CD4-positive, alpha-beta T cell treated with Interleukin-2 at 100 ng/mL for 4 hours (primary cell): ENCODE measurements around the gene RNASE1.

Experiments
- DNase-seq: peaks from one replicate; pipeline ENCODE4 v3.0.0-alpha.2; 2020; ENCODE audit warnings: low spot score

Gene RNASE1

DNA sequence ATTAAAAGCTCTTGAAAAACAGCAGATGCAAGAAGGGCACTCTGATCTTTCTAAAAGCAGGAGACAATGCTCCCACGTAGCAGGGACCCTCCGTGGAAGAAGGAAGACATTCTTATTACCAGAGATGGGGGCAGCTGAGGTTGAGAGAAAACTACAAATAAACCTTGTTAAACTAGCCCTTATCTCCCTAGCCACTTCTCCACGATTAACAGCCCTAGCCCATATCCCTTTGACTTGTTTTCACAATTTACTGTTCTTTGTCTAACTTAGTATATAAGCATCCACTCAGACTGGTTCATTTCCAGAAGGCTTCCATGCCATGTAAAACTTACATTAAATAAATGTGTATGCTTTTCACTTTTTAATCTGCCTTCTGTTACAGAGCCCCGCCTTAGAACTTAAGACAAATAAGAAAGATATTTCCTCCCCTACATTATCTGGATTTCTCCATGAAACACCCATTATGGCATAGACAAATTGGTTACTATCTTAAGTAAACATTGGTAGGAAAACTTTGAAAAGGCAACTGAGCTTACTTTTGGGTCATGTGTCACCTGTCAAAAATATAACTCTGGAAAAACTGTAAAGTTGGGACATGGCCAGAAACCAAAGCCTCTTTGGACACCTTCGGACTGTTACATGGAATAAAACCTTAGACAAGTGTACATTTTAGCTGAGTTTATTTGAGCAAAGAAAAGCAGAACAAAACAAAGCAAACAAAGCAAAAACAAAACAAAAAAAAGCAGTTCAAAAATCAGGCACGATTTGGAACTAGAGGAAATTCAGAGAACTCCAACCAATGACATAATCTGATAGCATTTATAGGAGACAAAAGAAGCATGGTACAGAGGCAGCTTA, 4.9 kb upstream of the RNASE1 start:
- DNase-seq: no peak

- no peak for DNase-seq
Measured at GRCh38 chr14:20805485-20805884, 2.8 kb upstream of the RNASE1 start.

DNA sequence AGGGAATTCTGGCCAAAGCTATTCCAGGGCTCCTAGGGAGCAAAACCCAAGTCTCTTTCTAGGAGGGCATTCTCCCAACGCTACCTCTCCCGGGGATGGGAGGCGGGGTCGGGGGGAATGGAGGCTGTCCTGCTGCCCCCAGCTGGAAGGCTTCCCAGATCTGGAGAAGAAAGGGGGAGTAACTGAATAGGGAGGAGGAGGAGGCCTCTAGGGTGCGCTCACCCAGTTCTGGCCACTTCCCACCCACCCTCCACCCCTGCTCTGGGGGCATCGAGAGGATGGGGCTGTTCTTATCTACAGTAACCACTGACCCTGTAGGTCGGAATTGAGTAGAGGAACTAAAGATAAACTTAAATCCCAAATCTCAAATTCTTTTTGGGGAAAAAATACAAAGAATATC, 579 bp upstream of the RNASE1 start:
- no peak for DNase-seq

GRCh38 chr14:20801726-20802125, 918 bp downstream of the RNASE1 start:
- no peak for DNase-seq

- no peak for DNase-seq
Measured at GRCh38 chr14:20799892-20800544, 2.6 kb downstream of the RNASE1 start.

DNA sequence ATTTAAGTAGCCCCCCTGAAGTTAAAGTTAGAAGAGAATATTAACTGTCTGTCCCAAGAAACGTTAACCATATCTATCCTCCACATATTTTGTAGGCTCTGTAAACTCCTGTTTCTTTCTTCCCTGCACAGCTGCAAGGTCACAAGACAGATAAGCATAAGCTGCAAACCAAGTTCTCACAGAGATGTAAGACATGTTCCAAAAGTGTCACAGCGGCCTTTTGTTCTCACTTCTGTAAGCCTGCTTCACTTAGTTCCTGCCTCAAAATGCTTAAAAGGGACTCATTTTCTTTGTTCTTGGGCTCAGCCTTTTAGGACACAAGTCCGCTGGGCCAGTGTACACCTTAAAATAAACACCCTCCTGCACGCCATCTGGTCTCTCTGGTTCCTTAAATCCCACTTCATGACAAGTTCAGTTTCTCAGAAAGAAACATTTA, 3.2 kb downstream of the RNASE1 start:
- DNase-seq: no peak

GRCh38 chr14:20798932-20799331, 3.7 kb downstream of the RNASE1 start:
- DNase-seq: no peak

DNA sequence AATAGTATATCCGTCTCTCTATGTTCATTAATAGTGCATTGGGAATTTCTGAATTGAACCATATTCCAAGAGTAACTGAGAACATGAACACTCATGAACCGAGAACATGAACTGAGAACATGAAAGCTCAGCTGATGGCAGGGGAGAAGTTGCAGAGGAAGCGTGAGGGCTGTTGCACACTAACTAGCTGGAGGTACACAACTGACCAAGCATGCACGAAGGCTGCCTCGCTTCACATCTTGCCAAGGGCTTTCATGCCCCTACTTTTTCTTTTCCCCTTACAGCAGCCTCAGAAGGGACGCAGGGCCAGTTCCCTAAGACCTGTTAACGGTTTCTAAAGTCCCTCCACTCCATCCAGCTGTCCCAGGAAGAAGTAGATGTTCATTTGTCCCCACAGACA, 4.3 kb downstream of the RNASE1 start:
- DNase-seq: no peak

DNA sequence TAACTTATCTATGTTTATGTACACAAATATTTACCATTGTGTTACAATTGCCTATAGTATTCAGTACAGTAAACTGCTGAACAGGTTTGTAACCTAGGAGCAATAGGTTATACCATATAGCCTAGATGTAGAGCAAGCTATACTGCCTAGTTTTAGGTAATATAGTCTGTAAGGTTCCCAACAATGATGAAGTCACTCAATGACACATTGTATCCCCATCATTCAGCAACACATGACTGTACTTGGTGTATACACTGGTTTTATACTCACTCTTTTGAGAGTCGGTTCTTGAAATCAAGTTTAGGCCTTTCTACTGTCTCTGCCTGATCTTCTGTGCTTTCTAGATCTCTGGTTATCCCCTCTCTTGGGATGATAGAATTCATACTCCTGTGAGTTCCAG, 5.5 kb downstream of the RNASE1 start:
- no peak for DNase-seq

DNA sequence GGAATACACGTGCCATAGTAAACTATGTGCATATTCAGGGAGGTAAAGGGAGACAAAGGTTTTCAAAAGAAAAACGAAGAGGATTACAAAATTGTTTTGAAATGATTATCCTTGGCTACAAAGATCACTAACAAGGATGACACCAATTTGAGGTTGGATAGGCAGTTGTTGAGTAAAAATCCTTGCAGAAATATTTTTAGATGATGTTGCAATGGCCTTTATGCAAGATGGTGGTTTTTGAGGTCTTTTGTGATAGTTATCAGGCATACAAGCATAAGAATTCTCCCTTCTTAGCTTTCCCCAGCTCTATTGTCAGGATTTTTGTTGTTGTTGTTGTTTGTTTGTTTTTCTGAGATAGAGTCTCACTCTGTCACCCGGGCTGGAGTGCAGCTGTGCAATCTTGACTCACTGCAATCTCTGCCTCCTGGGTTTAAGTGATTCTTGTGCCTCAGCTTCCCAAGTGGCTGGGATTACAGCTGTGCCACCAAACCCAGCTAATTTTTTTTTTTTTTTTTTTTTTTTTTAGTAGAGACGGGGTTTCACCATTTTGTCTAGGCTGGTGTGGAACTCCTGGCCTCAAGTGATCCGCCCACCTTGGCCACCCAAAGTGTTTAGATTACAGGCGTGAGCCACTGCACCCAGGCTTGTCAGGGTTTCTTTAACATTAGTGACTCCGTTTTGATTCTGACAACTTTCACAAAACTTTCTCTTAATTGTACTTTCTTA, 7.8 kb downstream of the RNASE1 start:
- no peak for DNase-seq

DNA sequence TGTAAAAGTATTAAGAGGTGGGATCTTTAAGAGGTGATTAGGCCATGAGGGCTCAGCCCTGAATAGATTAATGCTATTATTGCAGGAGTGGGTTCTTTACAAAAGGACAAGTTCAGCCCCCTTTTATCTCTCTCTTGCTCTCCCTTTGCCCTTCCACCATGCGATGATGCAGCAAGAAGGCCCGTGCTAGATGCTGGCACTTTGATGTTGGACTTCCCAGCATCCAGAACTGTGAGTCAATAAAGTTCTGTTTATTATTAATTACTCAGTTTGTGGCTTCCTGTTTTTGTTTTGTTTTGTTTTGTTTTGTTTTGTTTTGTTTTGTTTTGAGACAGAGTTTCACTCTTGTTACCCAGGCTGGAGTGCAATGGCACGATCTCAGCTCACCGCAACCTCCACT, 10.1 kb downstream of the RNASE1 start:
- DNase-seq: no peak

- no peak for DNase-seq
Measured at GRCh38 chr14:20791597-20791996, 11.0 kb downstream of the RNASE1 start.

GRCh38 chr14:20791187-20791586, 11.5 kb downstream of the RNASE1 start:
- DNase-seq: no peak

- DNase-seq: no peak
Measured at GRCh38 chr14:20790464-20791116, 12.1 kb downstream of the RNASE1 start.

GRCh38 chr14:20789230-20789813, 13.3 kb downstream of the RNASE1 start:
- DNase-seq: no peak

GRCh38 chr14:20787025-20787424, 15.6 kb downstream of the RNASE1 start:
- DNase-seq: no peak

DNA sequence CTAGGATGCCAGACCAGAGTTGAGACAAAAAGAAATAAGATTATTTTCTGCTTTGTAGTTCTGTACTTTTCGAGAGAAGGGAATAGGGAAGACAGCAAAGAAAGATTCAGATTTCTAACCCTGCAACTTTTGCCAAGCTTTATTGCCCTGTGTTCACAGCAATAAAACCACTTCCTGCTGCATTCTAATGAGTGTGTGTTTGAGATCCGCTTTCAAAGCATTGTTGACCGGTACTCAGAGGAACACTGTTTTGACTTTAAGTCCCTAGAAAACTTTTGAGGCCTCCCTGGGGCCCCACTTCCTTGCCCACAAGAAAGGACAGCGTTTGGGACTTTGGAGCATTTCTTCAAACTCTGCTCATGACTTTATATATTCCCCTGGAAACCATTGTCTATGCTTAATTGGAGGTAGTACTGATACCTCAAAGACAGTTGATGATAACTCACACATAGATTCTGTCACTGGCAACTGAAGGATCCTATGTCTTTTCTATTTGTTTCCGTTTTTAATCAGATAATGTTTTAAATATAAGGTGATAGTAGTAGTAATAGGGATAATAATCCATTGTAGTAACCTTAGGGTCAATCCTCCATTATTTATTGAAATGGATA, 20.3 kb downstream of the RNASE1 start:
- DNase-seq: peak; percentile 43

DNA sequence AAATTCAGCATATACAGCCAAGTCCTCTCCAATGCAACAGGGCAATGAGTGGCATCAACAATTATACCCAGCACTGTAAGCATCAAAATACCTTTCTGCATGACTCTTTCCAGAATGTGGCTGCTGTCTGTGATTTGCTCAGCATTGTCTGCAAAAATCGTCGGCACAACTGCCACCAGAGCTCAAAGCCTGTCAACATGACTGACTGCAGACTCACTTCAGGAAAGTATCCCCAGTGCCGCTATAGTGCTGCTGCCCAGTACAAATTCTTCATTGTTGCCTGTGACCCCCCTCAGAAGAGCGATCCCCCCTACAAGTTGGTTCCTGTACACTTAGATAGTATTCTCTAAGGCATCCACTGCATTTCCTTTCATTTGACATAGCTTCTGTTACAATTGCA, 20.8 kb downstream of the RNASE1 start:
- no peak for DNase-seq

DNA sequence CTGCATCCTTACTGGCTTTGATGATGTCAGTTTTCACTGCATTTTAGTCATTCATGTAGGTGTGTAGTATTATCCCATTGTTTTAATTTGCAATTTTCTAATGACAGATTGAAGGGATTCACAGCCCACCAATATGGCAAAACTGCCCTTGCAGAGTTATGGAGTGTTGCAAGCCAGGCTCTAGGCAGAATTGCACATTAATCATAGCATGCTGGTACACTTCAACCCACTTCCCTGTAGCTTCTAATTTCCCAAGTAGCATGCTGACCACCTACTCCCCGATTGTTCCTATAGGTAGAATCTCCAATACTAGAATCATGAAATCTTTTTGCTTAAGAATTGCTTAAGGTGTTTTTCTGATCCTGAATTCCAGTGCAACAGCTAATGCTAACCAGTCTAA, 26.7 kb downstream of the RNASE1 start:
- no peak for DNase-seq

- no peak for DNase-seq
Measured at GRCh38 chr14:20775043-20775442, 27.6 kb downstream of the RNASE1 start.

GRCh38 chr14:20774258-20774824, 28.3 kb downstream of the RNASE1 start:
- DNase-seq: no peak
